Ecto neural progenitor cell (in vitro differentiated cells): ENCODE results near the gene CCAR1.
"Not testable (repeated sequence)": the region's sequence is repeated elsewhere in the genome, so short reads cannot be mapped to it uniquely, and the experiment has no call there.

Experiments
- DNase-seq: peaks from one replicate; pipeline ENCODE4 v3.0.0-alpha.2; 2018; ENCODE audit warnings: low spot score

CCAR1 gene

DNA sequence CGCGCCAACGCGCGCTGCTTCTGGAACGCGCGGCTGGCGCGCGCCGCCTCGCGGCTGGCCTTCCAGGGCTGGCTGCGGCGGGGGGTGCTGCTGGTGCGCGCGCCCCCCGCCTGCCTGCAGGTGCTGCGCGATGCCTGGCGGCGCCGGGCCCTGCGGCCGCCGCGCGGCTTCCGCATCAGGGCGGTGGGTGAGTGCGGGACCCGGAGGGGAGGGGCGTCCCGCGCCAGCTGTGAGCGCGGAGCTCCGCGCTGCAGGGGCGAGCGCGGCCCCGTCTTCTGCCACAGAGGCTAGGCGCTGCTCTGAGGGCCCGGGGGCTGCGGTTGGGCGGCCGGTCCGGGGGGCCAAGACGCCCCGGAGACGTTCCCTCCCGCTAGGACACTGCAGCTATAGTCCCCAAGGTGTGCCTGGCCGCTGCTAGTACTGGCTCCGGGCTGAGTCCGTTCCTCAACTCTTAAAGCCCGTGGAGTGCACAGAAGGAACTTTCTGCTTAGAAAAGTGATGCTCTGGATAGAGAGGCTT lies 107.1 kb downstream of the CCAR1 start:
- peak; percentile 72 for DNase-seq

DNA sequence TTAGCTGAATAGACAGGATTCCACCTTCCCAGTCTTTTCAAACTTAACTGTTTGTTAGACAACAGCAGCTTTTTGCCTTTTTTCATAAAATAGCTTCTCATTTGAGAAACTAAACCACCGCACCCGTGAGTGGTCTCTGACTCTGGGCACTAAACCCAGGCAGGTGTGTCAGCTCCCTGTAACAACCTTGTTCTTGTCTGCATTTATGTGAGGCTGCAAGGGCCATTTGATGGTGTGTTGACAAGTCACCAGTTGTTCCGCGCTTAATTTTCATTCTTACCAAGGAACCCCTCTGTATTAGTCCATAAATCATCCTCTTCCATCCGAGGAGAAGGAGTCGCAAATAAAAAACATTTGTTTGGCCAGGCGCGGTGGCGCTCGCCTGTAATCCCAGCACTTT lies 107.8 kb downstream of the CCAR1 start:
- no peak for DNase-seq

DNA sequence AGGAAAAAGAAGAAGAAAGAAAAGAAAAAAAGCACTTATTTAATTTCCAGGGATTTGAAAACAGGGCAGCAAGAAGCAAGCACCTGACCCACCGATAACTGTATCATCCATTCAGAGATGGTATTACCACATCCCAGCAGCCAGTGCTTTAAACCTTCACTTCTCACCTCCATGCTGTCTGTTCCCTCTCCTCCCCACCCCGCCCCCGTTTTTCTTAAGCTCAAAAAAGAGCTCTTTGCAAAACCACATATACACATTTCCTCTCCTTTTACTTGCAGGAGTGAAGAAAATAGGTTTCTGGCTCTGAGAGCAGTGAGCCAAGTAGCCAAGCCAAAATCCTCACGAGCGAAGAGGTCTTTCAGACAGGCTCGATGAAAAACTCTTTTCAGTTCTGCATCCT lies 108.5 kb downstream of the CCAR1 start:
- DNase-seq: no peak

DNA sequence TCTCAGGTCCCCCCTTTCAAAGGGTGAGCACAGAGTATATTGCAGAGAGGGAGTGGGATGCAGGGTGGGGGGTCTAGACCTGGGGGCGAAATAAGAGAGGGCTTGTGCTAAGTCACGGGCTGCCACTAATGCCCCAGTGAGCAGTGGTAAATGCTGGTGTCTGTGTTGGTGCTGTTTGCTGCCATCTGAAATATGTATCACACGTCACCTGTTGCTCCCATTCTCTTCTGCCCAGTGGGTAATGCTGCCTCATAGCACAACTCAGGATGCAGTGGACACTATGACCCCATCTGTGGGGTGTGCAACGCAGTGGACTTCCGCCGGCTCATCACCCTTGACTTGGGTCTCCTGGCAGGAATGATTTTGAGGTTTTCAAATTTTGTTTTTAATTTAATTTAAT lies 108.9 kb downstream of the CCAR1 start:
- DNase-seq: no peak

DNA sequence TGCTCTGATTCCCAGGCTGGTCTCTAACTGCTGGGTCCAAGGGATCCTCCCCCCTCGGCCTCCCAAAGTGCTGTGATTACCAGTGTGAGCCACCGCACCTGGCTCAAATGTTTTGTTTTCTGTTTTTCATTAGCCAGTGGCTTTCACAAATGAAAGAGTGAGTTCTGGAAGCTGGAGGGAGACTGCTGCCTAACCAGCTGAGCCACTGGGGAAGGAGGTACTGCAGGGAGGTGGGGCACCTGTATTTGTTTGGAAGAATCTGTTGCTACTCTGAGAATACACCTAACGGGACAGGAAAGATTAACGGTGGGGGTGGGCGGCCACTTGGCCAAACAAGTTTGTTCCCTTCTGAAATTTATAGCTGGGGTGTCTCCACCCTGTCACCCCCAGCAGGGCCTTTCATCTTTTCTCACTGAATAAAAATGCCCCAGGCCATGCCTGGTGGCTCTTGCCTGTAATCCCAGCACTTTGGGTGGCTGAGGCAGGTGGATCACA lies 111.0 kb downstream of the CCAR1 start:
- DNase-seq: no peak

DNA sequence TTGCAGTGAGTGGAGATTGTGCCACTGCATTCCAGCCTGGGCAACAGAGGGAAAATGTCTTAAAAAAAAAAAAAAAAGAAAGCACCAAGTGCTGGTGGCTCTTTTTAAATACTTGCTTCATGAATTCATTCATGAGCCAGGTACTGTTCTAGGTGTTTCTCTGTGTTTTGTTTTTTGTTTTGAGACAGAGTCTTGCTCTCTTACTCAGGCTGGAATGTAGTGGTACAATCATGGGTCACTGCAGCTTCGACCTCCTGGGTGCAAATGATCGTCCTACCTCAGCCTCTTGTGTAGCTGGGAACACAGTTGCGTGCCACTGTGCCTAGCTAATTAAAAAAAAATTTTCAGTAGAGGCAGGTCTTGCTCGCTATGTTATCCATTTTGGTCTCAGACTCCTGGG lies 111.6 kb downstream of the CCAR1 start:
- DNase-seq: no peak

DNA sequence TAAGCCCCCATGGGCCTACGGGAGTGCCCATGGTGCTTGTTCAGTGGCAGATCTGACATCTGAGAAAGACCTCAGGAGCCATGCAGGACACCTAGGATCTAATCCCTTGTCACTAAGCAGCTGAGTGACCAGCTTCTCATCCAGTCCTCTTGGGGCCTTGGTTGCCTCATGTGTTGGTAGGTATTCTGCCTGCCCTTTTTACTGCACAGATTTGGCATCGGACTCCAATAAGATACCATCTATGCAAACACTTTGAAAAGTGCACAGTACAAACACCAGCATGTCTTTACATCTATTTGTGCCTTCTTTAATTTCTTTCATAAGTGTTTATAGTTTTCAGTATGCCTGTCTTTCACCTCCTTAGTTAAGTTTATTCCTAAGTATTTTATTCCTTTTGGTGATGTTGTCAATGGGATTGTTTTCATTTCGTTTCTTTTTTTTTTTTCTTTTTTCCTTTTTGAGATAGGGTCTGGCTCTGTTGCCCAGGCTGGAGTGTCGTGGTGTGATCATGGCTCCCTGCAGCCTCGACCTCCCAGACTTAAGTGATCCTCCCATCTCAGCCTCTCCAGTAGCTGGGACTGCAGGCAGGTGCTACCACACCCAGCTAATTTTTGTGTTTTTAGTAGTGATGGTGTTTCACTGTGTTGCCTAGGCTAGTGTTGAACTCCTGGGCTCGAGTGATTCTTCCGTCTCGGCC lies 116.7 kb downstream of the CCAR1 start:
- DNase-seq: no peak

DNA sequence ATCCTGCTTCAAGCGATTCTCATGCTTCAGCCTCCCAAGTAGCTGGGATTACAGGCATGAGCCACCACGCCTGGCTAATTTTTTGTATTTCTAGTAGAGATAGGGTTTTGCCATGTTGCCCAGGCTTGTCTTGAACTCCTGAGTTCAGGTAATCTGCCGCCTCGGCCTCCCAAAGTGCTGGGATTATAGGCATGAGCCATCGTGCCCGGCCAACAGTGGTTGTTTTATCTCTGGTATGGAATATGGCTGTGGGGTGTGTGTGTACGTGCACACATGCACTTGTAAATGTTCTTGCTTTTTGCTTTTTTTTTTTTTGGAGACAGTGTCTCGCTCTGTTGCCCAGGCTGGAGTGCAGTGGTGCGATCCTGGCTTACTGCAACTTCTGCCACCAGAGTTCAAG lies 119.6 kb downstream of the CCAR1 start:
- not testable (repeated sequence) for DNase-seq
